Duodenal mucosa (tissue), 2 donors: ENCODE measurements around the gene CHKB.
"Not testable (repeated sequence)": the region's sequence is repeated elsewhere in the genome, so short reads cannot be mapped to it uniquely, and the experiment has no call there.

ENCODE experiments used
- H3K27ac ChIP-seq: one replicate; pipeline ENCODE4 v1.7.0; 2013; ENCODE audit warnings: low read depth, low read length
- H3K27me3 ChIP-seq, 2 donors: one replicate each; pipeline ENCODE4 v1.7.0; 2013; ENCODE audit warnings: low read length in 2 of 2, control low read depth in 1 of 2; ENCODE audit not compliant: insufficient read depth in 2 of 2, control insufficient read depth in 1 of 2
- H3K36me3 ChIP-seq, 2 donors: one replicate each; pipeline ENCODE4 v1.7.0; 2013; ENCODE audit warnings: low read length in 2 of 2, control low read depth in 1 of 2; ENCODE audit not compliant: insufficient read depth in 2 of 2, control insufficient read depth in 1 of 2
- H3K4me1 ChIP-seq, 2 donors: one replicate each; pipeline ENCODE4 v1.7.0; 2013; ENCODE audit warnings: low read length in 2 of 2, control low read depth in 1 of 2; ENCODE audit not compliant: insufficient read depth in 2 of 2, control insufficient read depth in 1 of 2
- H3K4me3 ChIP-seq, 2 donors: one replicate each; pipeline ENCODE4 v1.7.0; 2013; ENCODE audit warnings: low read length in 2 of 2, low read depth in 1 of 2
- H3K9ac ChIP-seq, 2 donors: one replicate each; pipeline ENCODE4 v1.7.0; 2013; ENCODE audit warnings: low read length in 2 of 2, low read depth in 1 of 2
- H3K9me3 ChIP-seq, 2 donors: one replicate each; pipeline ENCODE4 v1.7.0; 2013; ENCODE audit warnings: low read length in 2 of 2, control low read depth in 1 of 2; ENCODE audit not compliant: control insufficient read depth in 1 of 2

Gene CHKB

DNA sequence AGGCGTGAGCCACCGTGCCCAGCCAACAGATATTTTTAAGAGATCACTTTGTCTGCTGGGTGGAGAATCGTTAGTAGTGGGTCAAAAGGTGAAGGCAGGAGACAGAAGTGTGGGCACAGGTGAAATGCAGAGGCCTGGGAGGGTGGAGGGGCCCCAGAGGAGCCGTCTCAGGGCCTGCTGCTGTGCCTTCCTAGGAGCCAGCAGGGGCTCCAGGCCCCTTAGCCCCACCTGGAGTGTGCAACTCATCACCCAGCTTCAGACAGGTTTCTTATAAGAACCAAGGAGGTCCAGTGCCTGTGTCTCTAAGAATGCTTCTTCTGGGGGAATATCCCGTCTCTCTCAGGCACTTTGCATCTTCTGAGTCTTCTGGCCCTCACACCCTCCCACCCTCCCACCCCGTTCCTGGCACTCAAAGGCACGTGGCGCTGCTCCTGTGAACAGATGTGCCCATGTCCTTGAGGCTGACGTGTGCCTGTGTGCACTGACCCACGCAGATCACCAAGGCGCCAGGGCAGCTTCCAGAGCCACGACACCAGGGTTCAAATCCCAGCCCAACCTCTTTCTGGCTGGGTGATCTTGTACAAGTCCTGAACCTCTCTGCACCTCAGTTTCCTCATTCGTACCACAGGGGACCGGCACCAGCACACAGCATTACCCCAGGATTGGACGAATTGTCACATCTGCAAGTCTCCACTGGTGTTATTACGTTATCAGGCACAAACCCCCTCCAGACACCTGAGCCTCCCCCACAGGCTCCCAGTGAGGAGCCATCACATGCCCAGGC is 41.9 kb upstream of the CHKB start:
- no peak overlapping the region for H3K27ac ChIP-seq
- H3K36me3 ChIP-seq: peaks cover 0 to 4% of the 10 kb centered on the region in 2 donors
- no peaks in the 10 kb centered on the region for H3K27me3 ChIP-seq
- no peaks in the 10 kb centered on the region for H3K9me3 ChIP-seq
- H3K4me1 ChIP-seq: peaks cover 53 to 63% of the 10 kb centered on the region in 2 donors
- H3K9ac ChIP-seq: peak overlapping the region in 1 of 2 donors; percentile 18
- H3K4me3 ChIP-seq: no peak overlapping the region

DNA sequence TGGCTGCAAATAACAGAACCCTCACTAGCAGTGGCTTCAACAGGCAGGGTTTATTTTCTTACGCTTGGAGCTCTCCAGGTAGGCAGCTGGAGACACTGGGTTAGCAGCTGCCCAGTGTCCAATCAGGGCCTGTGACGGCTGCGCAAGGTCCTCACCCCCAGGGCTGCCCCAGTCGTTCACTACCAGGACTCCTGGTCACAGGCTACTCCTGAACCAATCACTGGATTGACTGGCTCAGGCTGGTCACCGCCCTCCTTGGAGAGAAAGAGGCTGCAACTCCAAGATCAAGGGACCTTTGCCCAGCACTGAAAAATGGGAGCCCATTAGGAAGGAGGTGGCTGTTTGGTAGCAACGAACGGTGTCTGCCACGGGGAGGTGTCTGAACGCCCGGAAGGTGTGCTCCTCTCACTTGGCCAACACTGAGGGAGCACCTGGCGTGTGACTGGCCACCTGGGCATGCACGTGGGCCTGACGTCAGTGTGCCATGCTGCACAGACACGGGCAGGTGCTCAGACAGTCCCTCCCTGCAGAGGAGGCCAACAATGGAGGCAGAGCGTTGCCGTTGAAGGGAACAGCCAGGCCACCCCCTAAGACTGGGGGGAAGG is 40.2 kb upstream of the CHKB start:
- Histone ChIP-seq H3K4me1 (peaks cover 44 to 55% of the 10 kb centered on the region in 2 donors), H3K9me3 (no peaks in the 10 kb centered on the region), H3K9ac (peak overlapping the region; percentile 43 to 72), H3K4me3 (peak overlapping the region; percentile 65 to 74), H3K27ac (peak overlapping the region; percentile 90), H3K27me3 (no peaks in the 10 kb centered on the region), H3K36me3 (peaks cover 0 to 4% of the 10 kb centered on the region in 2 donors)

- Histone ChIP-seq H3K27me3 (no peaks in the 10 kb centered on the region), H3K36me3 (peaks cover 0 to 4% of the 10 kb centered on the region in 2 donors), H3K9ac (peak overlapping the region; percentile 43 to 72), H3K9me3 (no peaks in the 10 kb centered on the region), H3K4me1 (peaks cover 44 to 53% of the 10 kb centered on the region in 2 donors), H3K27ac (peak overlapping the region; percentile 90), H3K4me3 (peak overlapping the region; percentile 65 to 74)
Observed at GRCh38 chr22:50621948-50622722, 39.5 kb upstream of the CHKB start.

GRCh38 chr22:50621356-50621880 is 38.8 kb upstream of the CHKB start:
- Histone ChIP-seq H3K4me3 (peak overlapping the region; percentile 65 to 74), H3K27me3 (no peaks in the 10 kb centered on the region), H3K9ac (peak overlapping the region; percentile 43 to 72), H3K9me3 (no peaks in the 10 kb centered on the region), H3K36me3 (peaks cover 0 to 4% of the 10 kb centered on the region in 2 donors), H3K4me1 (peaks cover 41 to 46% of the 10 kb centered on the region in 2 donors), H3K27ac (peak overlapping the region; percentile 41)

DNA sequence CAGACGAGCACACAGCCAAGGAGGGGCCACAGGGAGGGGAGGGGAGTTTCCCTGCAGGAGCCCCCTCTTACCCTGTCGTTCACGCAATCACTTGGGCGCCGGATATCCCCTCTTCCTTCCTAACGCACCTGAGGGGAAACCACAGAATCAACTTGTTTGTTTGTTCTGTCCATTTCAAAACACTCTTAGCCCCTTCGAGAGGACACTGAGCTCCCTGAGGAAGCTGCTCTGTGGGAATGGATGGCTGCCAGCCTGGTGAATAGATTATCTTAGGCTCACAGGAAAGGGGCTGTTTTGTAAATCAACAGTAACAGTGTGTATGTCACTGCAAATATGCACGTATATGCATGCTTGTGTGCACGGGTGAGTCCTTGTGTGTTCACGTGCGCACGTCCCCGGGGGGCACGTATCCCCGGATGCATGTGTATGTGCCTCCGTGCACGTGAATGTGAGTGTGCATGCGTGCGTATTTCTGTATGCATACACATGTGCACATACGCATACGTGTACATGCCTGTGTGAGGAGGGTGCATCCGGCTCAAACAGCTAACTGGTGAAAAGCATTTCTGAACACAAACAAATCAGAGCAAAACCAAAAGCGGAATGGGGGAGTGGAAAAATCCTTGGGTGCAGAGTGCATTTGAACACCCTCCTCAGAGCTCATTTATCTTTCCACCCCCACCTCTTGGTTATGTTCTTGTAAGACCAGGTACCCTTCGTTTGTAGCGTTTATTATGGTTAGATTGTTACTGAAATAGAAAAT is 38.1 kb upstream of the CHKB start:
- Histone ChIP-seq H3K4me3 (peak overlapping the region; percentile 65 to 74), H3K36me3 (peaks cover 0 to 4% of the 10 kb centered on the region in 2 donors), H3K27ac (no peak overlapping the region), H3K4me1 (peaks cover 40 to 41% of the 10 kb centered on the region in 2 donors), H3K9ac (peak overlapping the region; percentile 43 to 72), H3K9me3 (no peaks in the 10 kb centered on the region), H3K27me3 (no peaks in the 10 kb centered on the region)

DNA sequence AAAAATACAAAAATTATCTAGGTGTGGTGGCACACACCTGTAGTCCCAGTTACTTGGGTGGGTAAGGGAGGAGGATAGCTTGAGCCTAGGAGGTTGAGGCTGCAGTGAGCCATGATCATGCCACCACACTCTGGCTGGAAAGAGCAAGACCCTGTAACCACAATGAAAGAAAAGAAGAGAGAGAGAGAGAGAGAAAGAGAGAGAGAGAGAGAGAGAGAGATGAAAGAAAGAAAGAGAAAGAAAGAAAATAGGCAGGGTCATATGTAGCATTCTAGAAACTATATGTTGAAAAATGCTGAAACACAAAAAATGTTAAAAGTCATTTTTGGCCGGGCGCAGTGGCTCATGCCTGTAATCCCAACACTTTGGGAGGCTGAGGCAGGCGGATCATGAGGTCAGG is 31.6 kb upstream of the CHKB start:
- not testable (repeated sequence) for H3K4me3 ChIP-seq, H3K36me3 ChIP-seq, H3K9me3 ChIP-seq, H3K27ac ChIP-seq, H3K9ac ChIP-seq, H3K27me3 ChIP-seq
- H3K4me1 ChIP-seq: peaks cover 6 to 13% of the 10 kb centered on the region in 2 donors

DNA sequence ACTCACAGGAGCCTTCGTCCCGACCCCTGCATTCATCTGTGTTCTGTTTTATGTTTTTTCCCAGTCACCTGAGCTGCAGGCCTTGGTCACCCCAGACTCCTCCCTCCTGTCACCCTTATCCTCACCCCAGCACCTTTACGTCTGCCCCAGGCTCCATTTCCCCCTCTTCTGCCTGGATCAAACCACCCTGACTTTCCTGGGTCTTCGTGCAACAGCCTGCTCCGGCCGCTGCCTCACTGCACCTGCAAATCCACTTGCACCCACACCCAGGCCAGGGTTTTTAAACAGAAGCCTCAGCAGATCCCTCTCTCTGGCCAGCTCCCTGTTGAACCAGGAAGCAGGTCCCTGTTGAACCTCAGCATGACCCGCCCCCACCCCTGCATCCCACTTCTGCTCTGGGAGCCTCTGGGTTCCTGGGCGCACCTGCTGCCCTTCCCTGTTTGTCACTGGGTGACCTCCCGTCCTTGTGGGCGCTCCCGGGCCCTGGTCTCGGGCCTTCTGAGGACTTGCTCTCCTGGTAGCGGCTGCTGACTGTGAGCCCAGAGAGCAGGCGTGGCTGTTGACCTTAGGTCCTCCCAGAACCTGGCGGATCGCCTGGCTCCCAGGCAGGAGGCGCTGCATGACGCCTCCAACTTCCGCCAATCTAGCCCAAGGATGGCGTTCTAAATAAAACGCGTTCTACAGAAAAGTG is 30.8 kb upstream of the CHKB start:
- H3K27ac ChIP-seq: peak overlapping the region; percentile 75
- peaks cover 0 to 6% of the 10 kb centered on the region in 2 donors for H3K27me3 ChIP-seq
- H3K9ac ChIP-seq: peak overlapping the region; percentile 21 to 43

DNA sequence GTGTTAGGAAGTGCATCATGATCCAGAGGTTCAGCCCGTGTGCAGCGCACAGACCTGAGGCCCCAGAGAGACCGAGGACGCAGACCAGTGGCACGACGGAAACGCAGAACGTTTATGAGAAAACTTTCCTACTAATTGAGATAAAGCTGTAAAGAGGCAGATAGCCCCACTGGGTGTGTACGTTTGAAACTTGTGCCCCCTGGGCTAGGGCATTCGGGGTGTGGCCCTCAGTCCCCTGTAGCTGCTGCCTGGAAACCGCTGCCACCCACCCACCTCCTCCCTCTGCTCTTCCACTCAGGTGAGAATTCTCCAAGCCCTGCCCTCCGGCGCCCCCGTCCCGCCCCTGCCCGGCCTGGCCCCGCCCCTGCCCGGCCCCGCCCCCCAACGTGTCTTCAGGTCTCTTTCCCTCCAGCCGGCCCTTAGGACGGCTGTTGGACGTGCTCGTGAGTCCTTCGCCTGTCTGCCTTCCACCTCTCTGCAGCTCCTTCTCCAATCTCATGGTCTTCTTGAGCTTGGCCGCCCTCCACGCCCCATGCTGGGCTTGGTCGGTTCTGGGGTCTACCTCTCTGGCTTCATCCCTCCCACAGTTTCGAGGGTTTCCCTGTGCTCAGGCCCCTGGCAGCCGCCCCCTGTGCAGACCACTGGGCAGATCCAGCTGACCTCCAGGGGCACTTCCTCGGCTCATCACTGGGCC is 30.0 kb upstream of the CHKB start:
- no peaks in the 10 kb centered on the region for H3K36me3 ChIP-seq
- peaks cover 1 to 6% of the 10 kb centered on the region in 2 donors for H3K27me3 ChIP-seq
- H3K9me3 ChIP-seq: no peaks in the 10 kb centered on the region
- peaks cover 6 to 13% of the 10 kb centered on the region in 2 donors for H3K4me1 ChIP-seq
- peak overlapping the region in 1 of 2 donors; percentile 29 for H3K4me3 ChIP-seq
- H3K27ac ChIP-seq: peak overlapping the region; percentile 75
- peak overlapping the region in 1 of 2 donors; percentile 21 for H3K9ac ChIP-seq

More for the DNA sequence above, 30.8 kb upstream of the CHKB start:
- Histone ChIP-seq H3K4me3 (peak overlapping the region in 1 of 2 donors; percentile 6), H3K36me3 (no peaks in the 10 kb centered on the region), H3K4me1 (peaks cover 6 to 13% of the 10 kb centered on the region in 2 donors), H3K9me3 (no peaks in the 10 kb centered on the region)
